Lower leg skin (tissue), 4 donors: ENCODE data around the gene ELL3. TPM values are rescaled to one million over a fixed set of nuclear protein-coding genes. Genes with fewer than 3 reads are reported as not detected.
A peak's percentile ranks its signal among the peaks of the same experiment; 100 is the strongest.

Source experiments
- DNase-seq, 2 donors: peaks; one replicate each; pipeline ENCODE4 v3.0.0-alpha.2; 2019; ENCODE audit warnings: low spot score in 2 of 2
- H3K4me3 ChIP-seq: fragments of 200-600 bp; sonication (generic); 2 replicates; pipeline ENCODE4 v1.5.1; 2017; ENCODE audit warnings: mild to moderate bottlenecking, low read depth; ENCODE audit not compliant: poor library complexity, severe bottlenecking
- CTCF ChIP-seq, 3 donors: fragments of 450-650 bp; IDR thresholded peaks; one replicate each; pipeline ENCODE4 v1.5.1; 2016; ENCODE audit warnings: antibody characterized with exemption in 3 of 3, mild to moderate bottlenecking in 3 of 3, moderate library complexity in 2 of 3
- POLR2A ChIP-seq, 2 donors: fragments of 450-650 bp; IDR thresholded peaks; one replicate each; pipeline ENCODE4 v1.6.1; 2016 to 2017; ENCODE audit warnings: antibody characterized with exemption in 2 of 2, mild to moderate bottlenecking in 1 of 2, moderate library complexity in 1 of 2
- WGBS, 2 donors: methylation state at CpG; one replicate each; pipeline ENCODE4 v1.1.5; 2018; 5-methylcytosine and 5-hydroxymethylcytosine counted together
- intact Hi-C: fragments of 100-400 bp; cut with DNase I; formaldehyde crosslinking; loops from one replicate; pipeline ENCODE4 v1.15.0; 2023; ENCODE audit warnings: low total_unique reads
- total RNA-seq, 4 donors: library from RNA; depleted of rRNA; stranded (reverse); fragments of >200 nt; gene quantifications; one replicate each; pipeline ENCODE4 v1.1.0, GENCODE V29; 2016

Gene ELL3
- total RNA-seq, 4 donors from 2014 or later = 55.4 to 68.7 (median 59.1) TPM

DNA sequence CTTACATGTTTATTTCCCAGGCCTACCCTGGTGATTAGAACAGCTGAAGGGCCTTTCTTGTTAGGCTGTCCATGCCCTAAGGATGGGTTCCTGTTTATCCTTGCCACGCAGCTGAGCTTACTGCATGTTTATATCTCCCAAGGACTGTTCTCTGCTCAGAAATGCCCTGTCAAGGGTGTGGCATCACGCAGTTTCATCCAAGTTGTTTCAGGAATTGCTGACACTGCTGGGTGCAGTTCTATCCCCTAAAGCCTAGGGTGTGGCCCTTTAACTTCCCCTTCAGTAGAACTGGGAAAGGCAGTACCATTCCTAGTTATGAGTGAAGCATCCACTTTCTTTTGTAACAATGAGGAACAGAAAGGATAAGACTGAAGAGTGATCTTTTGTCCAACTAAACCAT lies 5.0 kb downstream of the ELL3 start:
- DNase-seq = peak in 1 of 2 donors; percentile 56
- WGBS, 2 donors = 26% methylated on average over 2 of the region's 2 CpGs
- intact Hi-C loops = no loop called here
- TF ChIP-seq POLR2A (IDR thresholded peaks at IDR 0.05) = no peak
- TF ChIP-seq CTCF (IDR thresholded peaks at IDR 0.05) = no peak
- H3K4me3 ChIP-seq = no peak overlapping the region

DNA sequence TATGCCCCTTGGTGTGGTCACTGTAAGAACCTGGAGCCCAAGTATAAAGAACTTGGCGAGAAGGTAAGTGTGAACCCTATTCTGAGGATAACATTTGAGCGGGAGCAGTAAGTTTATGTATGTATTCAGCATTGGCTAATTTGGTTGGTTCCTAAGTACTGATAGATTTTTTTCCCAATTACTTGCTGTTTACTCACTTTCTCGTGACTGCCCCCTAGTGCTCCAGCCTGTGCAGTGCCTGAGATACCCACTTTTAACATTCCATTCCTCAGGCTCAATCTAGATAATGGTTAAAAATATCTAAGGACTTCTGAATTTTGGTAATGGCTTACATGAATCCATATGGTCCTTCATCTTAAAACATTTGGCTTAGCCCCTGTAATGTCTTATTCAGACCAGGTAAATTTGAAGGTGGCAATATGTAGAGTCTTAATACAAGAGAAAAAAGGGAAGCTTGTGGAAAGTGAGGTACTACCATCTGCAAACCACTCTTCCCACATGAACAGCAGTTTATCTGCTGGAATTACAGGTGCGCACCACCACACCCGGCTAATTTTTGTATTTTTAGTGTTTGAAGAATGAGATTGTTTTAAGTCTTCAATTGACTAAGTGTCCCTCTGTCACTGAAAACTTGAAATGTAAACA lies 7.1 kb downstream of the ELL3 start:
- no peak overlapping the region for H3K4me3 ChIP-seq
- TF ChIP-seq POLR2A (IDR thresholded peaks at IDR 0.05) (no peak), CTCF (IDR thresholded peaks at IDR 0.05) (no peak)
- intact Hi-C loops = no loop called here
- 67 to 70% methylated on average over 5 of the region's 5 CpGs for WGBS, 2 donors
- DNase-seq = no peak

- 59 to 61% methylated on average over 2 of the region's 2 CpGs for WGBS, 2 donors
- no peak overlapping the region for H3K4me3 ChIP-seq
- TF ChIP-seq POLR2A (IDR thresholded peaks at IDR 0.05) = no peak
- TF ChIP-seq CTCF (IDR thresholded peaks at IDR 0.05) = no peak
- DNase-seq = no peak
- intact Hi-C loops = no loop called here
Measured at GRCh38 chr15:43763819-43764446, 12.8 kb downstream of the ELL3 start.

GRCh38 chr15:43762824-43763223 lies 13.9 kb downstream of the ELL3 start:
- no peak for TF ChIP-seq POLR2A (IDR thresholded peaks at IDR 0.05)
- TF ChIP-seq CTCF (IDR thresholded peaks at IDR 0.05) = no peak
- WGBS, 2 donors = 76 to 78% methylated on average over 6 of the region's 6 CpGs
- no peak for DNase-seq
- intact Hi-C loops = no loop called here
- H3K4me3 ChIP-seq = no peak overlapping the region

DNA sequence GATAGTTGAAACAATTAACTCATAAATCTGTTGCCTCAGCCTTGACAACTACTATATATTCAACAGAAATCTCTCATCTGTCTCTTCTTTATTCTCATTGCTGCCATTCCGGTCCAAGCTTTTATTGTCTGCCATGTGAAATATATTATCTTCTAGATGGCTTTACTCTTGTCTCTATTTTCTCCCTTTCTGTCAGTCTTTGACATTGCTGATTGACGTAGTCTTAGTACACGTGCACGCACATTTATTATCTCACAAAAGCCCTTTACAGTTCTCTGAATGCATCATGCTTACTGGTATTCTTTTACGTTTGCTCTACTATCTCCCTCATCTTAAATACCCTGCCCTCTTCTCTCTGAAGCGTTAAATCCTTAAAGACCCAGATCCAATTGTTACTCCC lies 24.9 kb downstream of the ELL3 start:
- WGBS, 2 donors = 83 to 86% methylated on average over 6 of the region's 6 CpGs
- DNase-seq = no peak
- intact Hi-C loops = no loop called here
- TF ChIP-seq POLR2A (IDR thresholded peaks at IDR 0.05) = no peak
- TF ChIP-seq CTCF (IDR thresholded peaks at IDR 0.05) = no peak
- H3K4me3 ChIP-seq = no peak overlapping the region
